Measurements from ENCODE around the gene CCBE1.
"Not testable (repeated sequence)": the region's sequence is repeated elsewhere in the genome, so short reads cannot be mapped to it uniquely, and the experiment has no call there.

Gene CCBE1

DNA sequence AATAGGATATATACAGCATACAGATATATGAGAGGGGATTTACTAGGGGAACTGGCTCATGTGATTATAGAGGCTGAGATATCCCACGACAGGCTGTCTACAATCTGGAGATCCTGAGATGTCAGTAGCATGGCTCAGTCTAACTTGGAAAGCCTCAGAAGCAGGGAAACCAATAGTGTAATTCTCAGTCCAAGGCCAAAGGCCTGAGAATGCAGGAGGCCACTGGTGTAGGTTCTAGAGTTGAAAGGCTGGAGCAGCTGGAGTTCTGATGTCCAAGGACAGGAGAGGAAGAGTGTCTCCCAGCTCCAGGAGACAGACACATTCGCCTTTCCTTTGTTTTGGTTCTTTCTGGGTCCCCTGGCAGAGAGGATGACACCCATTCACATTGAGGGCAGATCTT lies 20.1 kb upstream of the CCBE1 start:
- Histone ChIP-seq H3K27ac (ENCODE audit: insufficient read depth, low read length, poor library complexity, severe bottlenecking) (no peak overlapping the region), H3K9me3 (ENCODE audit: control insufficient read depth, low read length) (no peaks in the 10 kb centered on the region), H3K4me3 (ENCODE audit: insufficient read depth, low read depth, low read length, poor library complexity, severe bottlenecking) (no peak overlapping the region), H3K4me1 (ENCODE audit: control insufficient read depth, insufficient read depth, low read length, poor library complexity, severe bottlenecking) (no peaks in the 10 kb centered on the region), H3K36me3 (ENCODE audit: control insufficient read depth, insufficient read depth, low read length) (no peaks in the 10 kb centered on the region), H3K27me3 (replicated peaks; ENCODE audit: control insufficient read depth, insufficient read depth, low read length, poor library complexity, severe bottlenecking) (no peaks in the 10 kb centered on the region)
- no peak for DNase-seq

DNA sequence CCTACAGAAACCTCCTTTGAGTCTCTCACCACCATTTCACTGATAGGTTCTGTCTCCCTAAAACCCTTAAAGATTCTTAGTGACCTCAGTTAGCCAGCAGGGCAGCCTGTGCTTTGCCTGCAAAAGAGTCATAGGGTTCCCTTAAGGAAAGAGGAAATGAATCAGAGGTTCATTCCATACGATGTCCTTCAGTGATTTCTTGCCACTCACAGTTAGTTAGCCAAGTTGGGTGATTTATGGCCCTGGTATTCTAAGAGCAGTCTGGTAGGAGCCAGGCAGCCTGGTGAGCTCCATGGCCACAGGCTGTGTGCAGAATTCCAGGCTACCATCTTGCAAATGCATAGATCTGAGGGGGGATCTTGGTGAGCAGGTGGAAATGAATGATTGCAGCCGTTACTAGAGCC lies 18.7 kb upstream of the CCBE1 start:
- Histone ChIP-seq H3K4me1 (ENCODE audit: control insufficient read depth, insufficient read depth, low read length, poor library complexity, severe bottlenecking) (no peaks in the 10 kb centered on the region), H3K36me3 (ENCODE audit: control insufficient read depth, insufficient read depth, low read length) (no peaks in the 10 kb centered on the region), H3K4me3 (ENCODE audit: insufficient read depth, low read depth, low read length, poor library complexity, severe bottlenecking) (no peak overlapping the region), H3K27ac (ENCODE audit: insufficient read depth, low read length, poor library complexity, severe bottlenecking) (no peak overlapping the region), H3K9me3 (ENCODE audit: control insufficient read depth, low read length) (no peaks in the 10 kb centered on the region), H3K27me3 (replicated peaks; ENCODE audit: control insufficient read depth, insufficient read depth, low read length, poor library complexity, severe bottlenecking) (no peaks in the 10 kb centered on the region)
- no peak for DNase-seq

DNA sequence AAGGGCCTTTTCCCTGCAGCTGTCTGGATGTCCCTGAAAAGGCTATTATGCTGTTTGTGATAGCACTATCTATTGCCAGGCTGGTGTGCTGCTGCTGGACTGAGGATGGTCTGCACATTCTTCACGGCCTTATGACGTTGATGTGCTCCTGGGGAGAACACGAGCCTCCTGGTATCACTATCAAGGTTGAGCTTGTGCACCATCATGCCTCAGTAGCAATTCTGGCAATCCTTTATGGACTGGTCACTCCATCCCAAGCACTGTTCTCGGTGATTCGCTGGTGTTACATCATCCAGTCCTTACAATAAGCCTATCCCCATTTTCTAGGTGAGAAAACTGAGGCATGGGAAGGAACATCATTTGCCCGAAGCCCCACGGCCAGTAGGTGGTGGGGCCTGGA lies 18.2 kb upstream of the CCBE1 start:
- no peaks in the 10 kb centered on the region for H3K27me3 ChIP-seq (replicated peaks; ENCODE audit: control insufficient read depth, insufficient read depth, low read length, poor library complexity, severe bottlenecking)
- H3K9me3 ChIP-seq (ENCODE audit: control insufficient read depth, low read length): no peaks in the 10 kb centered on the region
- no peak overlapping the region for H3K27ac ChIP-seq (ENCODE audit: insufficient read depth, low read length, poor library complexity, severe bottlenecking)
- DNase-seq: no peak
- no peaks in the 10 kb centered on the region for H3K36me3 ChIP-seq (ENCODE audit: control insufficient read depth, insufficient read depth, low read length)
- H3K4me3 ChIP-seq (ENCODE audit: insufficient read depth, low read depth, low read length, poor library complexity, severe bottlenecking): no peak overlapping the region
- no peaks in the 10 kb centered on the region for H3K4me1 ChIP-seq (ENCODE audit: control insufficient read depth, insufficient read depth, low read length, poor library complexity, severe bottlenecking)

DNA sequence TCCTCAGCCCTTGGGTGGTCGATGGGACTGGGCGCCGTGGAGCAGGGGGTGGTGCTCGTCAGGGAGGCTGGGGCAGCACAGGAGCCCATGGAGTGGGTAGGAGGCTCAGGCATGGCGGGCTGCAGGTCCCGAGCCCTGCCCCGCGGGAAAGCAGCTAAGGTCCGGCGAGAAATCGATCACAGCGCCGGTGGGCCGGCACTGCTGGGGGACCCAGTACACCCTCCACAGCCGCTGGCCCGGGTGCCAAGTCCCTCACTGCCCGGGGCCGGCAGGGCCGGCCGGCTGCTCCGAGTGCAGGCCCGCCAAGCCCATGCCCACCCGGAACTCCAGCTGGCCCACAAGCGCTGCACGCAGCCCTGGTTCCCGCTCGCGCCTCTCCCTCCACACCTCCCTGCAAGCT lies 16.9 kb upstream of the CCBE1 start:
- H3K27me3 ChIP-seq (replicated peaks; ENCODE audit: control insufficient read depth, insufficient read depth, low read length, poor library complexity, severe bottlenecking); H3K36me3 ChIP-seq (ENCODE audit: control insufficient read depth, insufficient read depth, low read length); H3K4me3 ChIP-seq (ENCODE audit: insufficient read depth, low read depth, low read length, poor library complexity, severe bottlenecking); H3K9me3 ChIP-seq (ENCODE audit: control insufficient read depth, low read length); H3K4me1 ChIP-seq (ENCODE audit: control insufficient read depth, insufficient read depth, low read length, poor library complexity, severe bottlenecking); DNase-seq; H3K27ac ChIP-seq (ENCODE audit: insufficient read depth, low read length, poor library complexity, severe bottlenecking): not testable (repeated sequence)

DNA sequence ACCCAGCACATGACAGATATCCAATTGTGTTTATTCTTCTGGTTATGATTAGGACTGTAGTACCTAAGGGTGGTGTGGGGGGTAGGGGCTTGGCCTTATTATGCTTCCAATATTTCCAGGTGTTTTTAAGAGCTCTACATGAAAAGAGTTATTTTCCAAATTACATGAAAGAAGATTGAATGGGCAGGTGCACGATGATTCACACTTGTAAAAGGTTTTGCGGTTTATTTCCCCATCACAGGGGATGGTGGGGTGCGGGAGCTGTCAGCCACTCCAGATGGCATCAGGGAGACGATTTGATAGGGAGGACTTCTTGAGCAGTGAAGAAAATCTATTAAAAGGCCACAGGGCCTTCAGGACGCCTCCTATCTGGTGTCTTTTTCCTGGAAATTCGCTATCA lies 15.1 kb upstream of the CCBE1 start:
- H3K4me1 ChIP-seq (ENCODE audit: control insufficient read depth, insufficient read depth, low read length, poor library complexity, severe bottlenecking): no peaks in the 10 kb centered on the region
- no peak overlapping the region for H3K4me3 ChIP-seq (ENCODE audit: insufficient read depth, low read depth, low read length, poor library complexity, severe bottlenecking)
- no peak for DNase-seq
- no peaks in the 10 kb centered on the region for H3K27me3 ChIP-seq (replicated peaks; ENCODE audit: control insufficient read depth, insufficient read depth, low read length, poor library complexity, severe bottlenecking)
- H3K9me3 ChIP-seq (ENCODE audit: control insufficient read depth, low read length): no peaks in the 10 kb centered on the region
- no peak overlapping the region for H3K27ac ChIP-seq (ENCODE audit: insufficient read depth, low read length, poor library complexity, severe bottlenecking)
- no peaks in the 10 kb centered on the region for H3K36me3 ChIP-seq (ENCODE audit: control insufficient read depth, insufficient read depth, low read length)

DNA sequence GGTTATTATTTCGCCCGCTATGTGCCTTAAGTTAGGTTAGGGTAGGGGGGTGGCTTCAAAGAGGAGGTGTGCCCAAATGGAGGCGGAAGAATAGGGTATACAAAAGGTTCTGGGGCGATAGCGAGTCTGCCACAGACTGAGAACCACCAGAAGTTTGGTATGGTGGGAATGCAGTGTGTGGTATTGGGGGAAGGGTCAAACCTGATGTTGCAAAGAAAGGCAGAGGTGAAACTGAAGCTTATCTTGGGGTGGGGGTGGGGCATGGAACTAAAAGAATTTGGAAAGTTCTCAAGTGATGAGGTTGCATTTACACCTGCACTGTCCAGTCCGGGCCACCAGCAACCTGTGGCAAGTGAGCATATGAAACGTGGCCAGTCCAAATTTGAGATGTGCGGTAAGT lies 11.8 kb upstream of the CCBE1 start:
- H3K4me1 ChIP-seq (ENCODE audit: control insufficient read depth, insufficient read depth, low read length, poor library complexity, severe bottlenecking): no peaks in the 10 kb centered on the region
- H3K4me3 ChIP-seq (ENCODE audit: insufficient read depth, low read depth, low read length, poor library complexity, severe bottlenecking): no peak overlapping the region
- H3K27ac ChIP-seq (ENCODE audit: insufficient read depth, low read length, poor library complexity, severe bottlenecking): no peak overlapping the region
- no peak for DNase-seq
- no peaks in the 10 kb centered on the region for H3K27me3 ChIP-seq (replicated peaks; ENCODE audit: control insufficient read depth, insufficient read depth, low read length, poor library complexity, severe bottlenecking)
- H3K9me3 ChIP-seq (ENCODE audit: control insufficient read depth, low read length): no peaks in the 10 kb centered on the region
- no peaks in the 10 kb centered on the region for H3K36me3 ChIP-seq (ENCODE audit: control insufficient read depth, insufficient read depth, low read length)

DNA sequence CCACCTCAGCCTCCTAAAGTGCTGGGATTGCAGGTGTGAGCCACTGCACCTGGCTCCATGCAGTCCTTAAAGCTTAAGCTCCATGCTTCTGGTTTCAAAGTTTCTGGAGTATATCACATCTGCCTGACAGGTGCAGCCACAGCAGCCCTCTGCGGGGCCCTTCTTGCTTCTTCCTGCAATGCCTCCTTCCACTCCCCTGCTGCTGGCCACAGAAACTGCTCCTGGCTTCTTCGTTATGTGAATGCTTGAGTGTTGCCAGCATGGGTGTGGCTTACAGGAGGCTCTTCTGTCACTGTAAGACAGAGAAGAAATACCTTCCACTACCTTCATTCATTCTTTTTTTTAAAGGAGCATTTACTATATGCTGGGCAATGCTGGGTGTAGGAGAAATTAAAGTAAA lies 10.1 kb upstream of the CCBE1 start:
- Histone ChIP-seq H3K4me3 (ENCODE audit: insufficient read depth, low read depth, low read length, poor library complexity, severe bottlenecking) (no peak overlapping the region), H3K4me1 (ENCODE audit: control insufficient read depth, insufficient read depth, low read length, poor library complexity, severe bottlenecking) (no peaks in the 10 kb centered on the region), H3K27me3 (replicated peaks; ENCODE audit: control insufficient read depth, insufficient read depth, low read length, poor library complexity, severe bottlenecking) (no peaks in the 10 kb centered on the region), H3K9me3 (ENCODE audit: control insufficient read depth, low read length) (no peaks in the 10 kb centered on the region), H3K27ac (ENCODE audit: insufficient read depth, low read length, poor library complexity, severe bottlenecking) (no peak overlapping the region), H3K36me3 (ENCODE audit: control insufficient read depth, insufficient read depth, low read length) (no peaks in the 10 kb centered on the region)
- no peak for DNase-seq

DNA sequence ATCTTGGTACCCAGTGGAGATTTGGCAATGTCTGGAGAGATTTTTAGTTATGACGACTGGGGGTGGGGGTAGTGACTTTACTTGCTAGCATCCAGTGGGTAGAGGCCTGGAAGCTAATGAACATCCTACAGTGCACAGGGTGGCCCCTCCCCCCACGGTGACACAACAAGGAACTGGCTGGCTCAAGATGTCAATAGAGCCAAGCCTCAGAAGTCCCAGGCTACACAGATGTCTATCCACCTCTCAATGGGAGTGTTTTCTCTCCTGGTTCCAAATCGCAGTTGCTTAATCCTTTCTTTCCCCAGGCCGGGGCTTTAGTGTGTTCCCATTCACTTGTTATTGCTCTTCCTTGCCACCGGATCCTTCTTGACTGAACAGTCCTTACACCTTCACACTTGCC lies 9.3 kb upstream of the CCBE1 start:
- H3K4me1 ChIP-seq (ENCODE audit: control insufficient read depth, insufficient read depth, low read length, poor library complexity, severe bottlenecking): no peaks in the 10 kb centered on the region

DNA sequence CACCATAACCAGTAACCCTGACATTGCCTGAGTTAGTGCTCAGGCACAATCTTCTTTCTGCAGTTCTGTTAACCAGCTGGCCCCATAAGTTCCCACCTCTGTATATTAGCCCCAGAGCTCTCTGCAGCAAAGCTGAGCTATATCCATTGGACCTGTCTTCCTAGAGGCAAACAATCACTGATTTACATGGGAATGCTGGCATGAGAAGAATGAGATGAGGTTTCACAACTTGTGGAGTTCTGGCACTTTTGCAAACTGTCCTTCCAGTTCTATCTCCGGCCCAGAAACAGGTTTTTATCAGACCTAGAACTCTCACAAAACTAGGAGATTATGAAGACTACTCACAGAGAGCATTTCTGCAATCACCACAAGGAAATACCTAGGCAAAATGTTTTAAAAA lies 7.9 kb upstream of the CCBE1 start:
- Histone ChIP-seq H3K4me1 (ENCODE audit: control insufficient read depth, insufficient read depth, low read length, poor library complexity, severe bottlenecking) (no peaks in the 10 kb centered on the region), H3K9me3 (ENCODE audit: control insufficient read depth, low read length) (no peaks in the 10 kb centered on the region), H3K4me3 (ENCODE audit: insufficient read depth, low read depth, low read length, poor library complexity, severe bottlenecking) (no peak overlapping the region), H3K36me3 (ENCODE audit: control insufficient read depth, insufficient read depth, low read length) (no peaks in the 10 kb centered on the region), H3K27me3 (replicated peaks; ENCODE audit: control insufficient read depth, insufficient read depth, low read length, poor library complexity, severe bottlenecking) (no peaks in the 10 kb centered on the region), H3K27ac (ENCODE audit: insufficient read depth, low read length, poor library complexity, severe bottlenecking) (no peak overlapping the region)
- no peak for DNase-seq

More for the DNA sequence above, 9.3 kb upstream of the CCBE1 start:
- no peak for DNase-seq
- H3K27ac ChIP-seq (ENCODE audit: insufficient read depth, low read length, poor library complexity, severe bottlenecking): no peak overlapping the region
- no peak overlapping the region for H3K4me3 ChIP-seq (ENCODE audit: insufficient read depth, low read depth, low read length, poor library complexity, severe bottlenecking)
- H3K36me3 ChIP-seq (ENCODE audit: control insufficient read depth, insufficient read depth, low read length): no peaks in the 10 kb centered on the region
- no peaks in the 10 kb centered on the region for H3K9me3 ChIP-seq (ENCODE audit: control insufficient read depth, low read length)
- H3K27me3 ChIP-seq (replicated peaks; ENCODE audit: control insufficient read depth, insufficient read depth, low read length, poor library complexity, severe bottlenecking): no peaks in the 10 kb centered on the region

DNA sequence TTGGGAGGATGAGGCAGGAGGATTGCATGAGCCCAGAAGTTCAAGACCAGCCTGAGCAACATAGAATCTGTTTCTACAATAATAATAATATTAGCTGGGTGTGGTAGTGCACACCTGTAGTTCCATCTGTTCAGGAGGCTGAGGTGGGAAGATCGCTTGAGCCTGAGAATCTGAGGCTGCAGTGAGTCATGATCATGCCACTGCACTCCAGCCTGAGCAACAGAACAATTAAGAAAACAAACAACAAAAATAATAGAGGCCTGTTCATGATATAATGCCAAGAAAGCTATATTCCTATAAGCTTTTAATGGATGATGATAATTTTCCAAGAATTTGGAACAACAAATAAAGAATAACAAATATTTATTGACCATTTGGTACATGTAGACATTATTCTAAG lies 6.9 kb upstream of the CCBE1 start:
- no peaks in the 10 kb centered on the region for H3K9me3 ChIP-seq (ENCODE audit: control insufficient read depth, low read length)

DNA sequence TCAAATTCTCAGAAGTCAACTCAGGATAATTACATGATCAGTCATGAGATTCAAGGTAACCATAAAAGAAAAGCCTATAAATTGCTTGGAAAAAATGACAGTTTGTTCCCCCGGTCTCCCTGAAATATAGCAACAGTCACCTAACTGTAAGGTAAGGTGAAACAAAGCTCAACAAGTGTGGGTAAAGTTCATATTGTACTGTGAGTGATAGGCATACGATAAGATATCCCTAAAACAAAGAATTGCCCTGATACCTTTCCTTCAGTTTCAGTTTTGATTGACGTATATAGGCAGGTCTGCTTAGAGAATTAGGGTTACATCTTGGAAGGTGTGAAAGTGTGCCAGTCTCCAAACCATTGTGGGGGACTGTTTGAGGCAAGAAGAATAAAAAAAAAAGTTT lies 4.0 kb upstream of the CCBE1 start:
- Histone ChIP-seq H3K27me3 (replicated peaks; ENCODE audit: control insufficient read depth, insufficient read depth, low read length, poor library complexity, severe bottlenecking) (peaks cover 4% of the 10 kb centered on the region), H3K4me3 (ENCODE audit: insufficient read depth, low read depth, low read length, poor library complexity, severe bottlenecking) (no peak overlapping the region), H3K36me3 (ENCODE audit: control insufficient read depth, insufficient read depth, low read length) (no peaks in the 10 kb centered on the region), H3K27ac (ENCODE audit: insufficient read depth, low read length, poor library complexity, severe bottlenecking) (no peak overlapping the region), H3K4me1 (ENCODE audit: control insufficient read depth, insufficient read depth, low read length, poor library complexity, severe bottlenecking) (no peaks in the 10 kb centered on the region), H3K9me3 (ENCODE audit: control insufficient read depth, low read length) (no peaks in the 10 kb centered on the region)
- no peak for DNase-seq

More for the DNA sequence above, 6.9 kb upstream of the CCBE1 start:
- no peak overlapping the region for H3K27ac ChIP-seq (ENCODE audit: insufficient read depth, low read length, poor library complexity, severe bottlenecking)
- DNase-seq: no peak
- H3K4me3 ChIP-seq (ENCODE audit: insufficient read depth, low read depth, low read length, poor library complexity, severe bottlenecking): no peak overlapping the region
- no peaks in the 10 kb centered on the region for H3K4me1 ChIP-seq (ENCODE audit: control insufficient read depth, insufficient read depth, low read length, poor library complexity, severe bottlenecking)
- no peaks in the 10 kb centered on the region for H3K27me3 ChIP-seq (replicated peaks; ENCODE audit: control insufficient read depth, insufficient read depth, low read length, poor library complexity, severe bottlenecking)
- no peaks in the 10 kb centered on the region for H3K36me3 ChIP-seq (ENCODE audit: control insufficient read depth, insufficient read depth, low read length)
